WTC11 (cell line): Measurements from ENCODE around the gene DOHH.

Source experiments
- CBFB ChIP-seq: sonication (generic); formaldehyde crosslinking; IDR thresholded peaks from 2 replicates; pipeline ENCODE4 v1.8.1; 2022; ENCODE audit warnings: mild to moderate bottlenecking, low read depth, missing genetic modification reagents
- NR1H2 ChIP-seq: sonication (generic); formaldehyde crosslinking; IDR thresholded peaks from 2 replicates; pipeline ENCODE4 v1.9.0; 2021; ENCODE audit warnings: mild to moderate bottlenecking, moderate library complexity, missing genetic modification reagents
- TF ChIP-seq, protein P1 (sequence below): sonication (generic); formaldehyde crosslinking; IDR thresholded peaks from 2 replicates; pipeline ENCODE4 v1.8.1; 2023; ENCODE audit warnings: mild to moderate bottlenecking, missing genetic modification reagents, moderate library complexity

DNA sequence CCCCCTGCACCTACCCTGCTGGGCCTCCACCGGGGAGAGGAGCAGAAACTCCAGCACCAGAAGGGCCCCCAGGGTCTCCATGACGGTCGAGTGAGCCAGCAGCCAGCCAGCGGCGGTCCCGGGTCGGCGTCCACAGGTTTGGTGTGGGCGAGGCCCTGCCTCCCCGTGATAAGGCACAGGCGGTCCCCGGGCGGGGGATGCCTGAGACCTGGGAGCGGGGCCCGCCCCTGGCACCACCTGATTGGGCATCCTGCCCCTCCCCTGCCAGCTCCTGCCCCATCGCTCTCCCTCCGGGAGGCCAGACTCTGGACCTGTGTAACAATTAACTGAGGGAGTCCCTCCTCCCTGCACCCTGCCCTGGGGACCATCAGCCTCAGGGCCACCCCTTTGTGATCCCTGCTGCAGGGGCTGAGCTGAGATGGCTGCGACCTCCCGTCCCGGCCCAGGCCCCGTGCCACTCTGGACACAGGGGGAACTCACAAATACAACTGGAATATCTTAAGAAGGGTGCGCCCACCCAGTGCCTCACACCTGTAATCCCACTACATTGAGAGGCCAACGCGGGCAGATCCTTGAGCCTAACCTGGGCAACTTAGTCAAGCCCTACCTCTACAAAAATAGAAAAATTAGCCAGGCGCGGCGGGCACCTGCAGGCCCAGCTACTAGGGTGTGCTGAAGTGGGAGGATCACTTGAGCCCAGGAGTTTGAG is 19.9 kb downstream of the DOHH start, which contains the start of gene SMIM24:
- TF ChIP-seq NR1H2 (CRISPR knock-in tag) (no peak), CBFB (CRISPR knock-in tag) (no peak)
- TF ChIP-seq, protein P1, sequence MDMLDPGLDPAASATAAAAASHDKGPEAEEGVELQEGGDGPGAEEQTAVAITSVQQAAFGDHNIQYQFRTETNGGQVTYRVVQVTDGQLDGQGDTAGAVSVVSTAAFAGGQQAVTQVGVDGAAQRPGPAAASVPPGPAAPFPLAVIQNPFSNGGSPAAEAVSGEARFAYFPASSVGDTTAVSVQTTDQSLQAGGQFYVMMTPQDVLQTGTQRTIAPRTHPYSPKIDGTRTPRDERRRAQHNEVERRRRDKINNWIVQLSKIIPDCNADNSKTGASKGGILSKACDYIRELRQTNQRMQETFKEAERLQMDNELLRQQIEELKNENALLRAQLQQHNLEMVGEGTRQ (CRISPR knock-in tag): no peak
